GM10248 (cell line): Measurements from ENCODE around the gene ATP10A.

Source experiments
- CTCF ChIA-PET: fragments of 300-600 bp; sonication (Branson Sonifier 250); formaldehyde crosslinking; extraction: SDS; loops from one replicate; lab custom pipeline; 2021; ENCODE audit warnings: antibody characterized with exemption; lab: Yijun Ruan, JAX
- POLR2A ChIA-PET: fragments of 350-650 bp; sonication (Branson Sonifier 250); formaldehyde crosslinking; extraction: SDS; loops from one replicate; lab custom pipeline; 2020; ENCODE audit warnings: antibody characterized with exemption; lab: Yijun Ruan, JAX
- DNase-seq: peaks from one replicate; pipeline ENCODE4 v3.0.0; 2012; ENCODE audit errors: extremely low spot score
- TF ChIP-seq, protein P1 (sequence below): IDR thresholded peaks from 2 replicates; pipeline ENCODE4 v1.5.1; 2012; ENCODE audit warnings: mild to moderate bottlenecking, low read depth; ENCODE audit errors: extremely low read depth, missing control alignments, control extremely low read depth

The ATP10A gene

GRCh38 chr15:25727867-25728600 lies 135.1 kb downstream of the ATP10A start:
- ChIA-PET CTCF (no interaction called here), POLR2A (no interaction called here)
- DNase-seq, result no peak
- TF ChIP-seq, protein P1, sequence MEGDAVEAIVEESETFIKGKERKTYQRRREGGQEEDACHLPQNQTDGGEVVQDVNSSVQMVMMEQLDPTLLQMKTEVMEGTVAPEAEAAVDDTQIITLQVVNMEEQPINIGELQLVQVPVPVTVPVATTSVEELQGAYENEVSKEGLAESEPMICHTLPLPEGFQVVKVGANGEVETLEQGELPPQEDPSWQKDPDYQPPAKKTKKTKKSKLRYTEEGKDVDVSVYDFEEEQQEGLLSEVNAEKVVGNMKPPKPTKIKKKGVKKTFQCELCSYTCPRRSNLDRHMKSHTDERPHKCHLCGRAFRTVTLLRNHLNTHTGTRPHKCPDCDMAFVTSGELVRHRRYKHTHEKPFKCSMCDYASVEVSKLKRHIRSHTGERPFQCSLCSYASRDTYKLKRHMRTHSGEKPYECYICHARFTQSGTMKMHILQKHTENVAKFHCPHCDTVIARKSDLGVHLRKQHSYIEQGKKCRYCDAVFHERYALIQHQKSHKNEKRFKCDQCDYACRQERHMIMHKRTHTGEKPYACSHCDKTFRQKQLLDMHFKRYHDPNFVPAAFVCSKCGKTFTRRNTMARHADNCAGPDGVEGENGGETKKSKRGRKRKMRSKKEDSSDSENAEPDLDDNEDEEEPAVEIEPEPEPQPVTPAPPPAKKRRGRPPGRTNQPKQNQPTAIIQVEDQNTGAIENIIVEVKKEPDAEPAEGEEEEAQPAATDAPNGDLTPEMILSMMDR, result no peak

GRCh38 chr15:25727116-25727515 lies 136.0 kb downstream of the ATP10A start:
- ChIA-PET CTCF (no interaction called here), POLR2A (no interaction called here)
- TF ChIP-seq, protein P1, result no peak
- DNase-seq, result no peak

DNA sequence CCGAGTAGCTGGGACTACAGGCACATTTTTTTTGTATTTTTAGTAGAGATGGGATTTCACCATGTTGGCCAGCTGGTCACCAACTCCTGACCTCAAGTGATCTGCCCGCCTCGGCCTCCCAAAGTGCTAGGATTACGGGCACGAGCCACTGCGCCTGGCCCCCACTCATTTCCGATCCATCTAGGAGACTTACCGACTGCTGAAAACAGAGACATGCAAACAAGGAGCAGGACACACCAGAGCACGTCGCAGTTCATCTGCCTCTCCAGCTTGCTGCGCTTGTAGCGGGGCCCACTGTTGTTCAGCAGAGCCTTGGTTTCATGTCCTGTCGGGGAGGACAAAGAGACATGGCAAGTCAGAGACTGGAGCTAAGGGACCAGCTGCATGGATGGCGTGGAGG lies 137.4 kb downstream of the ATP10A start:
- CTCF ChIA-PET, result no interaction called here
- TF ChIP-seq, protein P1, result no peak
- POLR2A ChIA-PET, result no interaction called here
- DNase-seq, result no peak

DNA sequence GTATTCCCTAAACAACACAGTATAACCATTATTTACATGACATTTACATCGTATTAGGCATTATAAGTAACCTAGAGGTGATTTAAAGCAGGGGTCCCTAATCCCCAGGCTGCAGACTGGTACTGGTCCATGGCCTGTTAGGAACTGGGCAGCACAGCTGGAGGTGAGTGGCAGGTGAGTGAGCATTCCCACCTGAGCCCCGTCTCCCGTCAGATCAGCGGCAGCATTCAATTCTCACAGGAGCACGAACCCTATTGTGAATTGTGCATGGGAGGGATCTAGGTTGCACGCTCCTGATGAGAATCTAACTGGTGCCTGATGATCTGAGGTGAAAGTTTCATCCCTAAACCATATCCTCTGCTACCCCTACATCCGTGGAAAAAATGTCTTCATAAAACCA lies 138.2 kb downstream of the ATP10A start:
- CTCF ChIA-PET, result no interaction called here
- POLR2A ChIA-PET, result no interaction called here
- DNase-seq, result no peak
- TF ChIP-seq, protein P1, result no peak

GRCh38 chr15:25721605-25721955 lies 141.5 kb downstream of the ATP10A start:
- TF ChIP-seq, protein P1, result no peak
- POLR2A ChIA-PET, result no interaction called here
- DNase-seq, result no peak
- CTCF ChIA-PET, result no interaction called here

GRCh38 chr15:25719101-25719985 lies 143.8 kb downstream of the ATP10A start:
- ChIA-PET CTCF (interaction anchor here (1.3 kb wide), 1 partner anchor 9 kb away, joined by 4 read pairs; no protein-coding TSS in a partner anchor), POLR2A (no interaction called here)
- TF ChIP-seq, protein P1, result no peak
- no peak for DNase-seq
